ENCODE measurements around the gene SRRM5. TPM values are rescaled to one million over a fixed set of nuclear protein-coding genes. Genes with fewer than 3 reads are reported as not detected.

SRRM5 gene
- total RNA-seq, 3 donors from 2014 or later: 0.14 to 0.63 (median 0.41) TPM

- Histone ChIP-seq H3K4me1 (ENCODE audit: low read depth) (peaks cover 36% of the 10 kb centered on the region), H3K9me3 (no peaks in the 10 kb centered on the region), H3K36me3 (ENCODE audit: low read depth) (no peaks in the 10 kb centered on the region), H3K4me3 (no peak overlapping the region)
- intact Hi-C loops (cut with DNase I, micrococcal nuclease): loop anchor here in 1 of 2 donors (2.0 kb wide), 1 partner anchor 59 kb away; no protein-coding TSS in a partner anchor
- DNase-seq (no peak), ATAC-seq (no peak)
- no peak for TF ChIP-seq CTCF (IDR thresholded peaks at IDR 0.05)
These were observed 17.7 kb upstream of the SRRM5 start for GRCh38 chr19:43594081-43594697.

- Histone ChIP-seq H3K9me3 (no peaks in the 10 kb centered on the region), H3K4me1 (ENCODE audit: low read depth) (peaks cover 36% of the 10 kb centered on the region), H3K4me3 (peak overlapping the region; percentile 29), H3K36me3 (ENCODE audit: low read depth) (no peaks in the 10 kb centered on the region)
- ATAC-seq: peak; percentile 60
- intact Hi-C loops (cut with DNase I, micrococcal nuclease): loop anchor here in 1 of 2 donors (2.0 kb wide), 1 partner anchor 60 kb away; no protein-coding TSS in a partner anchor
- peak; percentile 64 for TF ChIP-seq CTCF (IDR thresholded peaks at IDR 0.05)
- DNase-seq: peak; percentile 66 to 83 (median 75)
These were observed 16.9 kb upstream of the SRRM5 start for GRCh38 chr19:43594710-43595604.

GRCh38 chr19:43595605-43595998 is 16.3 kb upstream of the SRRM5 start:
- intact Hi-C loops (cut with DNase I, micrococcal nuclease): loop anchor here in 1 of 2 donors (2.0 kb wide), 1 partner anchor 61 kb away; no protein-coding TSS in a partner anchor
- ATAC-seq (peak; percentile 11), DNase-seq (peak in 1 of 3 donors; percentile 60)
- Histone ChIP-seq H3K4me1 (ENCODE audit: low read depth) (peaks cover 36% of the 10 kb centered on the region), H3K4me3 (peak overlapping the region; percentile 29), H3K36me3 (ENCODE audit: low read depth) (no peaks in the 10 kb centered on the region), H3K9me3 (no peaks in the 10 kb centered on the region)
- no peak for TF ChIP-seq CTCF (IDR thresholded peaks at IDR 0.05)

- Histone ChIP-seq H3K4me1 (ENCODE audit: low read depth) (peaks cover 36% of the 10 kb centered on the region), H3K4me3 (peak within 1 kb of the TSS; percentile 29), H3K36me3 (ENCODE audit: low read depth) (no peaks in the 10 kb centered on the region), H3K9me3 (no peaks in the 10 kb centered on the region)
- peak; percentile 22 for TF ChIP-seq CTCF (IDR thresholded peaks at IDR 0.05)
- DNase-seq (peak; percentile 100), ATAC-seq (peak; percentile 92)
- intact Hi-C loops (cut with DNase I, micrococcal nuclease): loop anchor here in 1 of 2 donors (2.0 kb wide), 1 partner anchor 61 kb away; no protein-coding TSS in a partner anchor
These were observed 15.7 kb upstream of the SRRM5 start, which contains the start of the genes IRGQ and ZNF576 for GRCh38 chr19:43595999-43596841. TSS of gene IRGQ (minus strand) at chr19:43596134. CDS start at chr19:43595338, 796 bp downstream. TSS of gene ZNF576 (plus strand) at chr19:43596595. CDS start at chr19:43597109, 514 bp downstream.

Data from mucosa of descending colon (tissue), 3 donors.